H7 (cell line): ENCODE results near the gene FLAD1. TPM values are rescaled to one million over a fixed set of nuclear protein-coding genes. Genes with fewer than 3 reads are reported as not detected.
"Not testable (repeated sequence)": the region's sequence is repeated elsewhere in the genome, so short reads cannot be mapped to it uniquely, and the experiment has no call there.

Experiments
- DNase-seq: peaks from one replicate; pipeline ENCODE4 v3.0.0; 2012
- H3K27me3 ChIP-seq: 2 replicates; pipeline ENCODE4 v1.6.0; 2011; ENCODE audit warnings: mild to moderate bottlenecking, low read length; ENCODE audit not compliant: control insufficient read depth, insufficient read depth
- H3K36me3 ChIP-seq: replicated peaks from 2 replicates; pipeline ENCODE4 v1.5.1; 2011; ENCODE audit warnings: low read length; ENCODE audit not compliant: control insufficient read depth, insufficient read depth
- H3K4me3 ChIP-seq: 2 replicates; pipeline ENCODE4 v1.5.1; 2011; ENCODE audit warnings: low read depth, mild to moderate bottlenecking, control low read depth, low read length, moderate library complexity; ENCODE audit not compliant: insufficient read depth
- total RNA-seq: library from RNA; depleted of rRNA; stranded (reverse); fragments of >200 nt; shearing (Covaris generic); gene quantifications from 2 replicates; pipeline ENCODE4 v1.2.3, GENCODE V29; 2014

The FLAD1 gene
- total RNA-seq, 1 experiment from 2014 or later: 177 TPM

GRCh38 chr1:154969860-154970452 is 13.2 kb upstream of the FLAD1 start:
- DNase-seq: peak; percentile 62
- Histone ChIP-seq H3K36me3 (peaks cover 34% of the 10 kb centered on the region), H3K4me3 (peak overlapping the region; percentile 89), H3K27me3 (no peaks in the 10 kb centered on the region)

GRCh38 chr1:154970631-154971340 is 12.4 kb upstream of the FLAD1 start, which contains the start of gene SHC1:
Gene SHC1 (minus strand): TSS chr1:154970747. CDS start chr1:154970526, 221 bp downstream.
- no peaks in the 10 kb centered on the region for H3K27me3 ChIP-seq
- peaks cover 28% of the 10 kb centered on the region for H3K36me3 ChIP-seq
- peak; percentile 98 for DNase-seq
- H3K4me3 ChIP-seq: peak within 1 kb of the TSS; percentile 89

- Histone ChIP-seq H3K27me3 (no peaks in the 10 kb centered on the region), H3K36me3 (peaks cover 21% of the 10 kb centered on the region), H3K4me3 (peak overlapping the region; percentile 2)
- DNase-seq: no peak
Measured at GRCh38 chr1:154971341-154971998, 11.7 kb upstream of the FLAD1 start.

- H3K27me3 ChIP-seq: no peaks in the 10 kb centered on the region
- peaks cover 14% of the 10 kb centered on the region for H3K36me3 ChIP-seq
- H3K4me3 ChIP-seq: peak overlapping the region; percentile 28
- no peak for DNase-seq
Measured at GRCh38 chr1:154972213-154972516, 11.0 kb upstream of the FLAD1 start.

- H3K27me3 ChIP-seq: no peaks in the 10 kb centered on the region
- H3K36me3 ChIP-seq: peaks cover 11% of the 10 kb centered on the region
- H3K4me3 ChIP-seq: peak overlapping the region; percentile 96
- DNase-seq: peak; percentile 80
Measured at GRCh38 chr1:154972517-154973343, 10.4 kb upstream of the FLAD1 start.

- peak overlapping the region; percentile 96 for H3K4me3 ChIP-seq
- H3K27me3 ChIP-seq: no peaks in the 10 kb centered on the region
- peak; percentile 76 for DNase-seq
- peaks cover 7% of the 10 kb centered on the region for H3K36me3 ChIP-seq
Measured at GRCh38 chr1:154973344-154974101, 9.6 kb upstream of the FLAD1 start.

GRCh38 chr1:154974102-154974807 is 8.9 kb upstream of the FLAD1 start, which contains the start of gene CKS1B:
Gene CKS1B (plus strand): TSS chr1:154974681. CDS start chr1:154974746, 65 bp downstream.
- H3K36me3 ChIP-seq: peaks cover 9% of the 10 kb centered on the region
- peak; percentile 93 for DNase-seq
- H3K27me3 ChIP-seq: no peaks in the 10 kb centered on the region
- peak within 1 kb of the TSS; percentile 96 for H3K4me3 ChIP-seq

- peak; percentile 94 for DNase-seq
- peak overlapping the region; percentile 96 for H3K4me3 ChIP-seq
- H3K36me3 ChIP-seq: peaks cover 13% of the 10 kb centered on the region
- H3K27me3 ChIP-seq: no peaks in the 10 kb centered on the region
Measured at GRCh38 chr1:154974808-154975408, 8.2 kb upstream of the FLAD1 start.

GRCh38 chr1:154975409-154976059 is 7.6 kb upstream of the FLAD1 start:
- peak; percentile 58 for DNase-seq
- no peaks in the 10 kb centered on the region for H3K27me3 ChIP-seq
- peaks cover 13% of the 10 kb centered on the region for H3K36me3 ChIP-seq
- H3K4me3 ChIP-seq: peak overlapping the region; percentile 96

GRCh38 chr1:154977762-154978161 is 5.4 kb upstream of the FLAD1 start:
- H3K36me3 ChIP-seq: peaks cover 13% of the 10 kb centered on the region
- H3K27me3 ChIP-seq, DNase-seq, H3K4me3 ChIP-seq: not testable (repeated sequence)

- Histone ChIP-seq H3K4me3 (no peak overlapping the region), H3K36me3 (peaks cover 13% of the 10 kb centered on the region)
- no peak for DNase-seq
Measured at GRCh38 chr1:154978360-154978759, 4.8 kb upstream of the FLAD1 start.

GRCh38 chr1:154982341-154982740 is 803 bp upstream of the FLAD1 start:
- H3K4me3 ChIP-seq: peak overlapping the region; percentile 38
- peaks cover 19% of the 10 kb centered on the region for H3K36me3 ChIP-seq
- DNase-seq: no peak

More at GRCh38 chr1:154978360-154978759, 4.8 kb upstream of the FLAD1 start:
- H3K27me3 ChIP-seq: no peaks in the 10 kb centered on the region

More at GRCh38 chr1:154982341-154982740, 803 bp upstream of the FLAD1 start:
- H3K27me3 ChIP-seq: no peaks in the 10 kb centered on the region
